ENCODE results near the gene BHMT. TPM values are rescaled to one million over a fixed set of nuclear protein-coding genes. Genes with fewer than 3 reads are reported as not detected.

Gene BHMT
- total RNA-seq, 2 donors from 2014 or later: 0.51 to 3.1 TPM

GRCh38 chr5:79109527-79110492, 1.8 kb upstream of the BHMT start:
- H3K36me3 ChIP-seq: no peaks in the 10 kb centered on the region
- intact Hi-C loops (cut with DNase I): no loop called here
- H3K9me3 ChIP-seq: no peaks in the 10 kb centered on the region
- H3K27me3 ChIP-seq (replicated peaks; ENCODE audit: insufficient read depth): peaks cover 16% of the 10 kb centered on the region
- H3K4me3 ChIP-seq: no peak overlapping the region
- 70% methylated on average over 15 of the region's 15 CpGs for WGBS
- H3K4me1 ChIP-seq (replicated peaks): no peaks in the 10 kb centered on the region
- TF ChIP-seq POLR2AphosphoS5 (IDR thresholded peaks at IDR 0.05): no peak
- no peak for TF ChIP-seq CTCF (IDR thresholded peaks at IDR 0.05)
- no peak for TF ChIP-seq POLR2A (IDR thresholded peaks at IDR 0.05)
- DNase-seq (ENCODE audit: low spot score): no peak
- no peak overlapping the region for H3K27ac ChIP-seq

GRCh38 chr5:79111960-79112702, 522 bp downstream of the BHMT start:
- no peak overlapping the region for H3K27ac ChIP-seq
- no peak for DNase-seq (ENCODE audit: low spot score)
- no peaks in the 10 kb centered on the region for H3K4me1 ChIP-seq (replicated peaks)
- no peaks in the 10 kb centered on the region for H3K9me3 ChIP-seq
- 12% methylated on average over 39 of the region's 39 CpGs for WGBS
- H3K4me3 ChIP-seq: no peak overlapping the region
- no peaks in the 10 kb centered on the region for H3K36me3 ChIP-seq
- intact Hi-C loops (cut with DNase I): no loop called here
- TF ChIP-seq POLR2AphosphoS5 (IDR thresholded peaks at IDR 0.05): no peak
- TF ChIP-seq CTCF (IDR thresholded peaks at IDR 0.05): no peak
- no peak for TF ChIP-seq POLR2A (IDR thresholded peaks at IDR 0.05)
- H3K27me3 ChIP-seq (replicated peaks; ENCODE audit: insufficient read depth): peaks cover 16% of the 10 kb centered on the region

GRCh38 chr5:79112703-79113058, 1.1 kb downstream of the BHMT start:
- 90% methylated on average over 5 of the region's 5 CpGs for WGBS
- Histone ChIP-seq H3K4me1 (replicated peaks) (no peaks in the 10 kb centered on the region), H3K27ac (no peak overlapping the region), H3K36me3 (no peaks in the 10 kb centered on the region), H3K4me3 (no peak overlapping the region), H3K9me3 (no peaks in the 10 kb centered on the region), H3K27me3 (replicated peaks; ENCODE audit: insufficient read depth) (peaks cover 16% of the 10 kb centered on the region)
- intact Hi-C loops (cut with DNase I): no loop called here
- no peak for TF ChIP-seq CTCF (IDR thresholded peaks at IDR 0.05)
- TF ChIP-seq POLR2AphosphoS5 (IDR thresholded peaks at IDR 0.05): no peak
- TF ChIP-seq POLR2A (IDR thresholded peaks at IDR 0.05): no peak
- no peak for DNase-seq (ENCODE audit: low spot score)

GRCh38 chr5:79119486-79119885, 7.9 kb downstream of the BHMT start:
- TF ChIP-seq CTCF (IDR thresholded peaks at IDR 0.05): no peak
- no peak for TF ChIP-seq POLR2AphosphoS5 (IDR thresholded peaks at IDR 0.05)
- TF ChIP-seq POLR2A (IDR thresholded peaks at IDR 0.05): no peak
- DNase-seq (ENCODE audit: low spot score): no peak
- H3K27ac ChIP-seq: no peak overlapping the region

More at GRCh38 chr5:79119486-79119885, 7.9 kb downstream of the BHMT start:
- H3K36me3 ChIP-seq: no peaks in the 10 kb centered on the region
- H3K4me3 ChIP-seq: no peak overlapping the region
- intact Hi-C loops (cut with DNase I): no loop called here
- WGBS: 68% methylated on average over 4 of the region's 4 CpGs
- peaks cover under 1% of the 10 kb centered on the region for H3K27me3 ChIP-seq (replicated peaks; ENCODE audit: insufficient read depth)
- no peaks in the 10 kb centered on the region for H3K4me1 ChIP-seq (replicated peaks)
- H3K9me3 ChIP-seq: no peaks in the 10 kb centered on the region

All from prostate gland (tissue), 2 donors.